Renal pelvis (tissue), 4 donors: ENCODE data around the gene TIMP2. TPM values are rescaled to one million over a fixed set of nuclear protein-coding genes. Genes with fewer than 3 reads are reported as not detected.

ENCODE experiments used
- DNase-seq: peaks from one replicate; pipeline ENCODE4 v3.0.0-alpha.2; 2013
- polyA plus RNA-seq, 3 donors: library from polyadenylated mRNA; unstranded; fragments of 120-200 nt; gene quantifications; one replicate each; pipeline ENCODE4 v1.2.1, GENCODE V29; 2013; ENCODE audit not compliant: insufficient read length in 3 of 3

The TIMP2 gene
- polyA plus RNA-seq, 3 donors, result 115 to 150 (median 132) TPM

GRCh38 chr17:78840780-78841611 is 84.2 kb downstream of the TIMP2 start, which contains the start of gene USP36:
TSS of gene USP36 (minus strand) at chr17:78840814. CDS start at chr17:78836363, 4,451 bp downstream.
- DNase-seq, result peak; percentile 99

GRCh38 chr17:78840530-78840779 is 84.7 kb downstream of the TIMP2 start:
- DNase-seq, result no peak

GRCh38 chr17:78839762-78840529 is 85.2 kb downstream of the TIMP2 start:
- DNase-seq, result peak; percentile 28

GRCh38 chr17:78839235-78839761 is 85.9 kb downstream of the TIMP2 start:
- peak; percentile 14 for DNase-seq

GRCh38 chr17:78838574-78839005 is 86.6 kb downstream of the TIMP2 start:
- DNase-seq, result peak; percentile 23

GRCh38 chr17:78836420-78837021 is 88.7 kb downstream of the TIMP2 start:
- no peak for DNase-seq

GRCh38 chr17:78834571-78834970 is 90.6 kb downstream of the TIMP2 start:
- DNase-seq, result no peak

GRCh38 chr17:78832541-78832810 is 92.7 kb downstream of the TIMP2 start:
- no peak for DNase-seq

- no peak for DNase-seq
These were observed 93.3 kb downstream of the TIMP2 start for GRCh38 chr17:78831688-78832540.

GRCh38 chr17:78829477-78829876 is 95.7 kb downstream of the TIMP2 start:
- DNase-seq, result no peak

GRCh38 chr17:78828470-78829185 is 96.6 kb downstream of the TIMP2 start:
- no peak for DNase-seq

GRCh38 chr17:78826836-78827509 is 98.2 kb downstream of the TIMP2 start:
- no peak for DNase-seq

- no peak for DNase-seq
These were observed 98.8 kb downstream of the TIMP2 start for GRCh38 chr17:78826421-78826820.

GRCh38 chr17:78825696-78826095 is 99.5 kb downstream of the TIMP2 start:
- DNase-seq, result no peak

- peak; percentile 31 for DNase-seq
These were observed 100.9 kb downstream of the TIMP2 start for GRCh38 chr17:78824240-78824639.

GRCh38 chr17:78823282-78824046 is 101.7 kb downstream of the TIMP2 start:
- no peak for DNase-seq

GRCh38 chr17:78822552-78822951 is 102.6 kb downstream of the TIMP2 start:
- no peak for DNase-seq

- DNase-seq, result no peak
These were observed 103.2 kb downstream of the TIMP2 start for GRCh38 chr17:78821961-78822360.

GRCh38 chr17:78820841-78821240 is 104.3 kb downstream of the TIMP2 start:
- no peak for DNase-seq
